ENCODE data around the gene PACRG.

The PACRG gene

GRCh38 chr6:162964488-162965140 is 236.8 kb downstream of the PACRG start:
- no peak overlapping the region for H3K4me3 ChIP-seq
- no peak for DNase-seq
- no peaks in the 10 kb centered on the region for H3K36me3 ChIP-seq
- TF ChIP-seq CTCF (IDR thresholded peaks at IDR 0.05): no peak
- intact Hi-C loops (cut with DNase I; ENCODE audit: low total_unique reads): no loop called here
- H3K4me1 ChIP-seq: no peaks in the 10 kb centered on the region
- no peaks in the 10 kb centered on the region for H3K27me3 ChIP-seq
- H3K27ac ChIP-seq: no peak overlapping the region
- H3K9me3 ChIP-seq: no peaks in the 10 kb centered on the region

GRCh38 chr6:162965366-162965765 is 237.6 kb downstream of the PACRG start:
- H3K36me3 ChIP-seq: no peaks in the 10 kb centered on the region
- H3K27me3 ChIP-seq: no peaks in the 10 kb centered on the region
- intact Hi-C loops (cut with DNase I; ENCODE audit: low total_unique reads): no loop called here
- no peak for DNase-seq
- H3K4me3 ChIP-seq: no peak overlapping the region
- H3K9me3 ChIP-seq: no peaks in the 10 kb centered on the region
- H3K4me1 ChIP-seq: no peaks in the 10 kb centered on the region
- no peak for TF ChIP-seq CTCF (IDR thresholded peaks at IDR 0.05)
- H3K27ac ChIP-seq: no peak overlapping the region

- intact Hi-C loops (cut with DNase I; ENCODE audit: low total_unique reads): no loop called here
- no peak for DNase-seq
- no peak for TF ChIP-seq CTCF (IDR thresholded peaks at IDR 0.05)
Observed at GRCh38 chr6:162970246-162970645, 242.5 kb downstream of the PACRG start.

GRCh38 chr6:162971356-162971755 is 243.6 kb downstream of the PACRG start:
- Histone ChIP-seq H3K4me3 (no peak overlapping the region), H3K27ac (no peak overlapping the region), H3K4me1 (no peaks in the 10 kb centered on the region), H3K27me3 (no peaks in the 10 kb centered on the region), H3K36me3 (no peaks in the 10 kb centered on the region), H3K9me3 (no peaks in the 10 kb centered on the region)
- DNase-seq: no peak
- no peak for TF ChIP-seq CTCF (IDR thresholded peaks at IDR 0.05)
- intact Hi-C loops (cut with DNase I; ENCODE audit: low total_unique reads): no loop called here

More at GRCh38 chr6:162970246-162970645, 242.5 kb downstream of the PACRG start:
- no peak overlapping the region for H3K4me3 ChIP-seq
- no peaks in the 10 kb centered on the region for H3K9me3 ChIP-seq
- H3K27ac ChIP-seq: no peak overlapping the region
- no peaks in the 10 kb centered on the region for H3K36me3 ChIP-seq
- H3K4me1 ChIP-seq: no peaks in the 10 kb centered on the region
- H3K27me3 ChIP-seq: no peaks in the 10 kb centered on the region

- intact Hi-C loops (cut with DNase I; ENCODE audit: low total_unique reads): no loop called here
- Histone ChIP-seq H3K9me3 (no peaks in the 10 kb centered on the region), H3K36me3 (no peaks in the 10 kb centered on the region), H3K4me1 (no peaks in the 10 kb centered on the region), H3K27me3 (no peaks in the 10 kb centered on the region), H3K4me3 (no peak overlapping the region), H3K27ac (no peak overlapping the region)
- no peak for DNase-seq
- no peak for TF ChIP-seq CTCF (IDR thresholded peaks at IDR 0.05)
Observed at GRCh38 chr6:162973151-162973872, 245.5 kb downstream of the PACRG start.
